HG02885 (cell line): ENCODE measurements around the gene OR1I1.

Experiments used
- ATAC-seq: cut with Tn5 transposase; IDR thresholded peaks from one replicate; pipeline ENCODE4 v1.9.1; 2021; ENCODE audit warnings: mild to moderate bottlenecking; ENCODE audit not compliant: unreplicated experiment, poor library complexity

Gene OR1I1

DNA sequence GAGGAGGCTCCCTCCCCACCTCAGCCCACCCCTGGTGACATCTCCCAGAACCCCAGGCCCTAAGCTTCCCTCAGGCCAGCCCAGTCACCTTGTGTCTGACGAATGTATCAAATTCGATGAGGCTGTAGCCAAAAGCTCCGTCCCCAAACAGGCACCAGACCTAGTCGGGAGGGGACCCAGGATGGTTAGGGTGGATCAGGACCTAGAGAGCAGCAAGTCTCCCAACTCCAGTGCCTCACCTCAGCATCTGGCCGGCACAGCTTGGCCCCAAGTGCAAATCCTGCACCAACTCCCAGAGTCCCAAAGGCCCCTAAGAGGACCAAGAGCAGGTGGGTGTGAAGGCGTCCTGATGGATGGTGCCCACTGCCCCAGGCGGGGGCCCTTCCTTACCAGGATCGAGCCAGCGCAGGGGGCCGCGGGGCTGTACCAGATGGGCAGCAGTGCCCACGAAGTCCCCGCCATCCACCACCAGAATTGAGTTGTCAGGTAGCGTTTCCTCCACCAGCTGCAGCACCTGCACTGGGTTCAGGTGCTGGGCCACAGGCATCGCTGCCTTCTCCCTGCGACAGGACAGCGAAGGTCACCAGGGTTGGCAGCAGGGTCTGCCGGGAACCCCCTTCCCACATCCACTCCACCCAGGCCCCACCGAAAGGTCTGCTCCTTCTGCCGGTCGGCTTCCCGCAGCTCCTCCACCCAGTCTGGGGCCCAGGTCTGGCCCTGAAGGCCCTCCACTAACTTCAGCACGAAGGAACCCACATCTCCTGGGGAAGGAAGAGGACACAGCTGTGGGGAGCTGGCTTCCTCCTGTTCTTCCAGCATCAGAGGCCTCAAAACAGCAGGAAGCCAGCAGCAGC lies 34.0 kb downstream of the OR1I1 start:
- ATAC-seq = no peak

DNA sequence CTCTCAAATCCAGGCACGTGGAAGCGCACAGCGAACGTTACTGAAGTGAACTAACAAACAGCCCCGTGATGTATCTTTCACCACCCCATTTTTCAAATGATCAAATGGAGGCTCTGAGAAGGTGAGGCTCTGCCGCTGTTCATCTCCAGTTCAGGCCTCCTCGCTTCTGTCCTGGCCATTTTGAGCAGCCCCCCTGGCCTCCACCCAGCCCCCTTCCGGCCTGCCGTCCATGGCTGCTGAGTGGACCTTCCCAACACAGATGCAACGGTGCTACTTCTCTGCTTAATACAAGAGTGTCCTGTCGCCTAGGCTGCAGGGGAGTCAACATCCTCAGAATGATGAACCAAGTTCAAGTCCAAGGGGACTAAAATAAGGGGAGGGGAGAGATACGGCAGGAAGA lies 34.8 kb downstream of the OR1I1 start:
- no peak for ATAC-seq

DNA sequence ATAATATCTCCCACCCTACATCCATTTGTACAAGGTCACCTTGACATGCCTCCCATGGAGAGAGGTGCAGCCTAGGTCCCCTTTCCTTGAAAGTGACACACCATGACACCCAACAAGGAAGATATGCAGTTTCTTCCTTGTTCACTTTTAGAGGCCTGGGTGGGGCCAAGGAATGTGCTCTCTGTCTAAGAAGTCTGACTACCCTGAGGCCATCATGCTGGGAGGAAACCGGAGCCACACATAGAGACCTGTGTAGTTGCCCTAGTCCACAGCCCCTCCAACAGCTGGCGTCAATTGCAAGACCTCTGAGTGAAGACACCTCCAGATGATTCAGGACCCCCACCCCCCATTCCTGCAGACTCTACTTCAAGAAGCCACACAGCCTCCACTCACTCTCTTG lies 36.2 kb downstream of the OR1I1 start:
- no peak for ATAC-seq

DNA sequence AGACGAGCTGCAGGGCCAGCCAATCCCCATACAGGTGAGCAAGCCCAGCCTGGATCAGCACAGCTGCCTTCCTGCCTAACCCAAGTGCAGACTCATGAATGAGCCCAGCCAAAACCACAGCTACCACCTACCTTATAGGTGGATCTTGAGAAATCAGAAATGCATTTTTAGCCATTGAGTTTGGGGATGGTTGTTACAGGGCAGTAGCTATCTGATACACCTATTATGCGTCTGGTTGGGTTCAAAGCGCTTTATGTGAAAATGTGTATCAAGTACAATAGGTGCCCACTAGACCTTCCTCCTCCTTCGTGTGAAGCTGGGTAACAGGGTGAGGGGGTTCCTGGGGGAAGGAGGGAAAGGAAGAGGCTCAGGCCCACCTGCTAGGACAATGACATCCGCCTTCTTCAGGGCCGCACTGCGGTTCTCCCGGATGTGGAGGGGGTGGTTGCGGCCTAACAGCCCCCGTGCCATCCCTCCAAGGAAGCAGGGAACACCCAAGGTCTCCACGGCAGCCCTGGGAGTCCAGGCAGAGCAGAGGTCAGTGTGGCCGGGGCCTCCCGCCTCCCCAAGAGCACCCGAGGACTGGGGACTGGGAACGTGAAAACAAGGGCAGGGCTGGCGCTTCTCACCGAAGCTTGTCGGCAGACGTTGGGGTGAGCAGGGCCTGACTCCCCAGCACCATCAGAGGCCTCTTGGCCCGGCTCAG lies 36.9 kb downstream of the OR1I1 start:
- ATAC-seq = no peak

DNA sequence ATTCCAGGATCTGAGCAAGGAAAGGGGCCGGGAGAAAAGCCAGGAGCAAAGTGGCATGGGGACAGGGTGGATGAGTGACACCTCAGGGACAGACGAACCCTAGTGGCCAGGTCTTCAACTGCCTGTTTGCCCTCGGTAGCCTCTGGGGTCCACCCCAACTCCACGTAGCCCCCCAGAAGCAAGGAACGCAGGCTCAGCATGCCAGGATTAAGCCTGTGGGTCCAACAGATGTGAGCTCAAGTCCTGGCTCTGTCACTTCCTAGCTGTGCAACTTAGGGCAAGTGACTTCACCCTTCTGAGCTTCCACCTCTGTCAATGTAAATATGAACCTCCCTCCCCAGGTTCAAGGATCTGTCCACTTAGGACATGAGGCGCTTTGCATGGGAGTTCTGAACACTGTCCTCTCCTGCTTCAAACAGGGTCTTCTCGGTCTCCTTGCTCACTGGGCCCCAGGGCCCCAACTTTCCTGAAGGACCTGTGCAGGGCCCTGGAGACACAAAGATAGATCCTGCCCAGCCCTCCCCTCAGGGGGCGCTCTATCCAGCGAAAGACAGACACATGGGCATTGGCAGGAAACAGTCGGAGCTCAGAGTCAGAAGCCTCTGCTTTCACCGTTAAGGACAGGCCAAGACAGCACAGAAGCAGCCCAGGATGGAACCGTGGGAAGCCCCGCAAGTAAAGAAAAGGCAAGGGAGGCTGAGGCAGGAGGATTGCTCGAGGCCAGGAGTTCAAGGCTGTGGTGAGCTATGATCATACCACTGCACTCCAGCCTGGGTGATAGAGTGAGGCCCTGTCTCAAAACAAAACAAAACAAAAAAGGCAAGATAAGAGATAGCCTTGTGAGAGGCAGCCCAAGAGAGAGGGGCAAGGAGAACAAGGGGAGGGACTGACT lies 38.4 kb downstream of the OR1I1 start:
- ATAC-seq = no peak

- no peak for ATAC-seq
These were observed 40.5 kb downstream of the OR1I1 start for GRCh38 chr19:15122331-15123030.

- no peak for ATAC-seq
These were observed 41.2 kb downstream of the OR1I1 start for GRCh38 chr19:15123031-15123890.

- ATAC-seq = no peak
These were observed 41.9 kb downstream of the OR1I1 start for GRCh38 chr19:15123900-15124299.

- peak; percentile 0 for ATAC-seq
These were observed 42.7 kb downstream of the OR1I1 start for GRCh38 chr19:15124572-15125231.

GRCh38 chr19:15125232-15126067 lies 43.4 kb downstream of the OR1I1 start:
- ATAC-seq = peak; percentile 91

DNA sequence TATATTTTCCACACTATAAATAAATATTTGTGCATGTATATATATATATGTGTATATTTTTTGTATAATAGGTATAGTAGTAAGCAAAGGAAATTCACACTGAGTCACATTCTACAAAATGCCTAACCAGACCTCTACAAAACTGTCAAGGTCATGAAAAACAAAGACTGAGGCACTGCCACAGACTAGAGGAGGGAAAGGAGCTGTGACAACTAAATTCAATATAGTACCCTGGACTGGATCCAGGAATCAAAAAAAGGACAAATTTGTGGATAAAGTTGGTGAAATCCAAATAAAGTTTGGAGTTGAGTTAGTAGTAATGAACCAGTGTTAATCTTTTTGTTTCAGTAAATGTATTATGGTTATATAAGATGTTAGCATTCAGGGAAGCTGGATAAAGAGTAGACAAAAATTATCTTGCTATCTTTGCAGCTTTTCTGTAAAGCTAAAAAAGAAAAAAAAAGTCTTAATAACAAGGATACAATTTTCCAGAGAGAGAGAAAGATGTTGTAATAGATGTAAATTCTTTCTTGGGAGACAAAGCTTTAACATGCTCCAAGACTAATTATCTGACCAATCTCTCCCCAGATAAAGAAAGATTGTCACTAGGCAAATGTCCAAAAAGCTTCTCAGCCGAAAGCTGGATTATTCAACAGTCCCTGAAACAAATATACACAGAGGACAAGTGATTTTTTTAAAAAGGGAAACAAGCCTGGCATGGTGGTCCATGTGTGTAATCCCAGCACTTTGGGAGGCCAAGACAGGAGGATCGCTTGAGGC lies 44.3 kb downstream of the OR1I1 start:
- no peak for ATAC-seq

DNA sequence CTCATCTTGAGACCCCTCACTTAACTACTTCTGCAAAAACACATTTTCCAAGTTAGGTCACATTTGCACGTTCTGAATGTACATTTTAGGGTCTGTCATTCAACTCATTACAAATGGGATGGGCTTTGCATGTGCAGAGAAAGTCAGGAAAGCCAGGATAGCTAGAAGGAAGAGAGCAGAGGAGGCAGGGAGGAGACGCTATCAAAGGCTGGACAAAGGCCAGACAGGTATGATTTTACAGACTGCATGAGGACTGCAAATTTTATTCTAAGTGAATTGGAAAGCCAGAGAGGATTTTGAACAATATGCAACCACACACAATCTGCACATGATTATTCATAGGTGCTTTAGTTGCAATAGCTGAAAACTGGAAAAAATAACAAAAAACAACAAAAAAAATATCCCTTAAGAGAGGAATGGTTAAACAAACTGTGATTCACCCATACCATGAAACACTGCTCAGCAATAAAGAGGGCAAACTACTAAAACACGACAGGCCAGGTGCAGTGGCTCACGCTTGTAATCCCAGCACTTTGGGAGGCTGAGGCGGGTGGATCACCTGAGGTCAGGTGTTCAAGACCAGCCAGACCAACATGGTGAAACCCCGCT lies 46.3 kb downstream of the OR1I1 start:
- ATAC-seq = no peak

- no peak for ATAC-seq
These were observed 48.0 kb downstream of the OR1I1 start for GRCh38 chr19:15129856-15130585.

DNA sequence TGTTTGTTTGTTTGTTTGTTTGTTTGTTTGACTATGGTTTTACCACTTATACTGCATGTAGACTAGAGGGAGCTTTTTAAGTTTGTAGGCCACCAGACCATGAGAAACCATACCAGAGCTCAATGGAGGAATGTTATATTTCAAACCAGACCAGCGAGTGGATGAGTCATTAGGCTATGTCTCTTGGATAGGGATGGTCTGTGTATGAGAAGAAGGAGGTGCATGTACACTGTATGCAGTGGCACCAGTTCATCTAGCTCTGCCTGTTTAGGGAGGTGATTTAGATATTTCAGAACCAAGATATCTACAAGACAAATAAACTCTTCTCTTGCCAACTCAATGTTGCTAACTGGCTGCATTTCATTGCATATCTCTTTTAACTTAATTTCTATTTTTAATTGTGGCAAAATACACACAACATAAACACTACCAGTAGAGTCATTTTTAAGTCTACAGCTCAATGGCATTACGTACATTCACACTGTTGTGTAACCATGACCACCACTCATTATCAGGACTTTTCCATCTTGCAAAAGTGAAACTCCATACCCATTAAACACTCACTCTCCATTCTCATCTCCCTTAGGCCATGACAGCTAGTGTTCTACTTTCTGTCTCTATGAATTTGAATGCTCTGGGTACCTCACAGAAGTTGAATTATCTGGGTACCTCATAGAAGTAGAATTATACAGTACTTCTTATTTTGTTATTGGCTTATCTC lies 54.4 kb downstream of the OR1I1 start:
- ATAC-seq = no peak

GRCh38 chr19:15137777-15138176 lies 55.8 kb downstream of the OR1I1 start:
- no peak for ATAC-seq
